PC-9 (cell line): ENCODE data around the gene DNAH11.

Source experiments
- CTCF ChIP-seq: fragments of 200-600 bp; sonication (generic); conservative IDR thresholded peaks from 2 replicates; pipeline ENCODE4 v1.6.1; 2017; ENCODE audit warnings: mixed run types, antibody characterized with exemption, mild to moderate bottlenecking, moderate library complexity
- EZH2 ChIP-seq: fragments of 200-600 bp; sonication (generic); IDR thresholded peaks from 2 replicates; pipeline ENCODE4 v1.8.0; 2017; ENCODE audit warnings: antibody characterized with exemption, low read depth

GRCh38 chr7:21922605-21923004 lies 379.8 kb downstream of the DNAH11 start:
- no peak for TF ChIP-seq EZH2
- TF ChIP-seq CTCF, result no peak
